ENCODE results near the gene EIF3A.
"Not testable (repeated sequence)": the region's sequence is repeated elsewhere in the genome, so short reads cannot be mapped to it uniquely, and the experiment has no call there.

EIF3A gene

GRCh38 chr10:119080521-119081259 is at the start of gene EIF3A:
Gene EIF3A (minus strand): TSS chr10:119080817. CDS start chr10:119080676, 141 bp downstream.
- DNase-seq: peak; percentile 92 to 93

GRCh38 chr10:119129721-119130120 is 49.1 kb upstream of the EIF3A start:
- no peak for DNase-seq

DNA sequence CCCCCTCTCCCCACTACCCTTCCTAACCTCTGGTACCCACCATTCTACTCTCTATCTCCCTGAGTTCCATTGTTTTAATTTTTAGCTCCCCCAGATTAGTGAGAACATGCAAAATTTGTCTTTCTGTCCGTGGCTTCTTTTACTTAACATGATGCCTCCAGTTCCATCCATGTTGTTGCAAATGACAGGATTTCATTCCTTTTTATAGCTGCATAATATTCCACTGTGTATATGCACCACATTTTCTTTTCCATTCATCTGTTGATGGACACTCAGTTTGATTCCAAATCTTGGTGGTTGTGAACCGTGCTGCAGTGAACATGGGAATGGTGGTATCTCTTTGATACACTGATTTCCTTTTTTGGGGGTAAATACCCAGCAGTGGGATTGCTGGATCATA is 45.3 kb upstream of the EIF3A start:
- DNase-seq: no peak

- no peak for DNase-seq
Observed at GRCh38 chr10:119120875-119121274, 40.3 kb upstream of the EIF3A start.

- peak in 1 of 2 donors; percentile 53 for DNase-seq
Observed at GRCh38 chr10:119120413-119120867, 39.8 kb upstream of the EIF3A start.

DNA sequence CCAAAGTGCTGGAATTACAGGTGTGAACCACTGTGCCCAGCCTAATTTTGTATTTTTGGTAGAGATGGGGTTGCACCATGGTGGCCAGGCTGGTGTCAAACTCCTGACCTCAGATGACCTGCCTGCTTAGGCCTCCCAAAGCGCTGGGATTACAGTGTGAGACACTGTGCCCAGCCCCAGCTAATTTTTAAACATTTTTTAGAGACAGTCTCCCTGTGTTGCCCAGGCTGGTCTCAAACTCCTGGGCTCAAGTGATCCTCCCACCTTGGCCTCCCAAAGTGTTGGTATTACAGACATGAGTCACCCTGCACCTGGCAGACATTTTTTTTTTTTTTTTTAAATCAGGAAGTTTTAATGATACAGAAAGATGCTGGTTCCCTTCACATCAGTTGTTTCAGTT is 38.8 kb upstream of the EIF3A start:
- no peak for DNase-seq

DNA sequence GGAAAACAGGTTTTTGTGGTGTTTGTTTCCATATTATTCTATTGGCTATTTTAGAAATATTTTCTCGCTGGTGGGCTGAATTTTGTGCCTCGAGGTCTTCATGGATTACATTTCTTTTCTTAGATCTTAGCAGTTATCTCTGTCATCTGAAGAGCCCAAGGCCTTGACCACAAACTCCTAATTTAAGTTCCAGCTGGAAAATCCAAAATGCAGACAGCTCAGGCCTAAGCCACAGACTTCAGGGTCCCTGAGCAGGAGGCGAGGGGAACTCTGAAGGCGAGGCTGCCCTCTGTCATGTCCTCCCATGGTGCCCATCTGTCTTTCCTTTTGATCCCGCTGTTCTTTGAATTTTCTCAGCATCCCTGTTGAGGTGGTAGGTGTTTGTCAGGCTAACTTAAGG is 37.6 kb upstream of the EIF3A start:
- DNase-seq: no peak

- DNase-seq: no peak
Observed at GRCh38 chr10:119116326-119116951, 35.8 kb upstream of the EIF3A start.

GRCh38 chr10:119115926-119116325 is 35.3 kb upstream of the EIF3A start:
- no peak for DNase-seq

DNA sequence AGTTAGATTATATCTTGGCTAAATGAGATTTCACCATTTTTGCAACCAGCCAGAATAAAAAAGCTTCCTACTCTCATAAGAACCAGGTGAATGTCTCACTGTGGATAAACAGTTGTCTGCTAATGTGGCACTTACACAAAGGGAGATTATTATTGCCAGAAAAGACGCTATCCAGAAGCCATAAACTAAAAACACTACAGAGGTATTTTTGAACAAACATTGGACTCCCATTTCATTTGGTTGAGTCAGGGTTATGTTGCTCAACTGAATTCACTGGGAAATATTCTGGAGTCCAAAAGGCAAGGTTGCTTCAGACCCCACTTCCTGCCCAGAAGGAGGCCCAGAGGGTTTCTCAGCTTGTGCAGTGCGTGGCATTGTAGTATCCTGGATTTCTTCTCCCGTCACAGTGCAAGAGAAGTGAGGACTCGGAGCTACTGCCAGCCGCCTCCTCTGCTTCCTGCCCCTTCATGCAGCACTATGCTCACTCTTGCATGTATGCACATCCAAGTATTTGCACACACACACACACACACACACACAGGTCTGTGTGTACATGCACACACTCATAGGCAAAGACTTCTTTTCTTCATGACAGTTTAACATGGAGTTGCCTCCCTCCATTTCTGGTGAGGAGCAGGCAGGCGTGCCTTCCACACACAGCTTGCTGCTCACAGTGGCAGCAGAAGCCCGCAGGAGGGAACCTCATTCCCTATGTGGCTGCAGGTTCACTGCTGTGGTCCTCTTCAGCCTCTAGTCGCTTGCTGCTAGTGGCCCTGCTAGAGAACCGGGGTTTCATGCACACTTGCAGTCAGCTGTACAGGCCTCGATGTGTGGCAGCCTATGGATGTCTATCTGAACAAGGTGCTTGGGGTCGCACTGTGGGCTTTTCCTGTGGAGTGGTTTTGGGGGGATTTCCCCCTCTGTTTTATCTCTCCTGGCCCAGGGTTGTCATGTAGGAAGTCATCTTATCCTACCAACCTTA is 33.4 kb upstream of the EIF3A start:
- DNase-seq: no peak

GRCh38 chr10:119112056-119112455 is 31.4 kb upstream of the EIF3A start:
- no peak for DNase-seq

GRCh38 chr10:119107771-119108170 is 27.2 kb upstream of the EIF3A start:
- DNase-seq: peak in 1 of 2 donors; percentile 18

DNA sequence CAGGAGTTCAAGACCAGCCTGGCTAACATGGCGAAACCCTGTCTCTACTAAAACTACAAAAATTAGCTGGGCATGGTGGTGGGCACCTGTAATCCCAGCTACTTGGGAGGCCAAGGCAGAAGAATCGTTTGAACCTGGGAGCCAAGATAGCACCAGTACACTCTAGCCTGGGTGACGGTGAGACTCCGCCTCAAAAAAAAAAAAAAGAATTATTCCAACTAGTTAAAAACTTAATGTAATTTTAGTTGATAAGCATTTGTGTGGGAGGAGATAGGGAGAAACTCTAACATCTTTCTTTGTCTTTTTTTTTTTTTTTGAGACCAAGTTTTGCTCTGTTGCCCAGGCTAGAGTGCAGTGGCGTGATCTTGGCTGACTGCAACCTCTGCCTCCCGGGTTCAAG is 26.5 kb upstream of the EIF3A start:
- not testable (repeated sequence) for DNase-seq

DNA sequence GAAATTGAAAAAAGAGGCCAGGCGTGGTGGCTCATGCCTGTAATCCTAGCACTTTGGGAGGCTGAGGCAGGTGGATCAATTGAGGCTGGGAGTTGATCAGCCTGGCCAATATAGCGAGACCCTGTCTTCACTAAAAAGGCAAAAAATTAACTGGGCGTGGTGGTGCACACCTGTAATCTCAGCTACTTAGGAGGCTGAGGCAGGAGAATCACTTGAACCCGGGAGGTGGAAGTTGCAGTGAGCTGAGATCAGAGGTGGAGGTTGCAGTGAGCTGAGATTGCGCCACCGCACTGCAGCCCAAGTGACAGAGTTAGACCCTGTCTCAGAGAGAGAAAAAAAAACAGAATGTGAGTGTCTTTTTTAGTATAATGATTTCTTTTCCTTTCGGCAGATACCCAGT is 25.3 kb upstream of the EIF3A start:
- not testable (repeated sequence) for DNase-seq

DNA sequence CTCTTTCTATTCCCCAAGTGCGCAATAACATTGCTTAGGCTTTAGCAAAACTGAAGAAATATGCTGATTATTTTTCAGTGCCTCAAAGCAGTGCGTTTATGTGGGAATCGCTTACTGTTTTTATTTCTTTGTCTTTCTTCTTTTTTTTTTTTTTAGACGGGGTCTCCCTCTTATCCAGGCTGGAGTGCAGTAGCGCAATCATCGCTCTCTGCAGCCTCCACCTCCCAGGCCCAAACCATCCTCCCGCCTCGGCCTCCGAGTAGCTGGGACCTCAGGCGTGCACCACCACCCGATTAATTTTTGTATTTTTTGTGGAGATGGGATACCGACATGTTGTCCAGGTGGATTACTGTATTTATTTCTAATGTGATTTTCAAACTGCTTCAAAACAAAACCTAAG is 24.5 kb upstream of the EIF3A start:
- DNase-seq: no peak

GRCh38 chr10:119104654-119105015 is 24.0 kb upstream of the EIF3A start:
- DNase-seq: no peak

GRCh38 chr10:119103903-119104653 is 23.5 kb upstream of the EIF3A start, which contains the start of gene DENND10:
Gene DENND10 (plus strand): TSS chr10:119104113. CDS start chr10:119104143, 30 bp downstream.
- DNase-seq: peak; percentile 80 to 82

- DNase-seq: peak in 1 of 2 donors; percentile 20
Observed at GRCh38 chr10:119103241-119103902, 22.8 kb upstream of the EIF3A start.

DNA sequence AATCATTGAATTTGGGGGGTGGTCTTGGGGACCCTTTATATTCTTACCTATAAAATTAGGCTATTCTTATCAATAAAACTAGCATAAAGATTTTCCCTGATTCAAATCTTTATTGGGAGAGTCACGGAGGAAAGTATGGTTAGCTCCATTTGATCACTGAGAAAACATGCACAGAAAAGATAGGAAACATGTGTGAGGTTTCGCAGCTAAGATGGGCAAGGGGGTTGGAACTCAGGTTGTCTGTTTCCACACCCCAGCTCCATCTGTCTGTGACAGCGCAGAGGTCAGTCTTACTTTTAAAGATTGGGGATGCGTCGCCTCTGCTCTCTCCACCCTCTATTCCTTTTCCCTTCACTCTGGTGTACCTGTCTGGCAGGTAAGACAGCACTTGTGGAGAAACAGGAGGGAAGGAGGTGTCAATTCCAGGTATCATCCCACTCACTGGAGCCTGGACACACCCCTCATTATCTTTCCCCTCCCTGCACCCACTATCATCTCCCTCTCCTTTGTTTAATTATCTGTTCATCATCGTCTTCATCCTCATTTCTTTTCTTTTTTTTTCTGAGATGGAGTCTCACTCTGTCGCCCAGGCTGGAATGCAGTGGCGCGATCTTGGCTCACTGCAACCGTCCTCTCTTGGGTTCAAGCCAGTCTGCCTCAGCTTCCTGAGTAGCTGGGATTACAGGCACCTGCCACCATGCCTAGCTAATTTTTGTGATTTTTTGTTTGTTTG is 20.9 kb upstream of the EIF3A start:
- no peak for DNase-seq

DNA sequence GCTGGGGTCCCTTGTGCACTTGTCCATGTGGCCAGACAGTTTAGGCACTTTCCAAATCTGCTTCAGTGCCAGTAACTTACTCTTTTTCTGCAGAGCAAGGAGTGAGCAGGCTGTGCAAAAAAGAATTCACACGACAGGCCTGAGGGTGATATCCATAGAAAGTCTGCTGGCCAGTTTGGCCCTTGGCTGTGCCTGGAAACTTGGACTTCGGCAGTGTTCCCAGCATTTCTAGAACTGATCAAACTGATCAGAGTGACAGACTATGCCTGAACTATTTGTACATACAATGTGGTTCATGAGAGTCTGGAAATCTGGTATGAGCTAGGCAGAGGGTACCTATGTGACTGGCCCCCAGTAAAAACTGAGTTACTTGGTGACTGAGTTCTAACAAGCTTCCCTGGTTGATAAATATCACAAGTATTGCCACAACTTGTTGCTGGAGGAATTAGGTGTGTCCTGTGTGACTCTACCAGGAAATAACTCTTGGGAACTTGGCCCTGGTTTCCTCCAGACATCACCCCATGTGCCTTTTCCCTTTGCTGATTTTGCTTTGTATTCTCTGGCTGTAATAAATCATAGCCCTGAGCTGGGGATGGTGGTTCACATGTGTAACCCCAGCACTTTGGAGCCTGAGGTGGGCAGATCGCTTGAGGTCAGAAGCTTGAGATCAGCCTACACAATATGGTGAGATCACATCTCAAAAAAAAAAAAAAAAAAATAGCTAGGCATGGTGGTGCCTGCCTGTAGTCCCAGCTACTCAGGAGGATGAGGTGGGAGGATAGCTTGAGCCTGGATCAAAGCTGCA is 20.0 kb upstream of the EIF3A start:
- DNase-seq: no peak

Measured in CD4-positive, alpha-beta T cell treated with Interleukin-4 for 1 hour (primary cell).